ENCODE measurements around the gene SEPTIN12.

Gene SEPTIN12

DNA sequence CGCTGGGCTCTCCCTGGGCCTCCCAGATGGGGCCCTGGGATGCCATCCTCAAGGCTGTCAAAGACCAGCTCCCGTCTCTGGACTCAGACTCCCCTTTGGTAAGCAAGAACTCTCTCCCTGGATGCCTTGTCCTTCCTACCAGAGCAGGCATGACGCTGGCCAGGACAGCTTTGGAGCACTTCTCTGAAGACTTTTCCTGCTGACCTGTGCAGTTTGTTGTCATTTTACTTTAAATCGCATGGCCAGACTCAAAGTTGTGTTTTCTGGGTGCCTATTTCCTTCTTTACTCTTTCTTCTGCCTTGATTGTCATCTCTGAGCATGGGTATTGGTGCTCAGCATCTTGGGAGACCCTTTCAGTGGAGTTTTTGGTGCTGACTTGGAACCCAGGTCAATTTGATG is 51.6 kb downstream of the SEPTIN12 start:
- peaks cover 5% of the 10 kb centered on the region; the same call in 1 of the 2 replicates for H3K4me1 ChIP-seq (ENCODE audit: low read length)
- no peaks in the 10 kb centered on the region for H3K9me2 ChIP-seq (replicated peaks; ENCODE audit: insufficient read depth, low read length)
- H3K4me3 ChIP-seq (ENCODE audit: low read length): no peak overlapping the region
- peaks cover 4% of the 10 kb centered on the region for H3F3A ChIP-seq (ENCODE audit: insufficient read depth, low read length)
- H3K36me3 ChIP-seq (replicated peaks; ENCODE audit: insufficient read depth, low read length): no peaks in the 10 kb centered on the region
- no peaks in the 10 kb centered on the region for H4K20me1 ChIP-seq (ENCODE audit: insufficient read depth, low read length)
- no peak overlapping the region for H3K27ac ChIP-seq (ENCODE audit: low read length)
- H3K4me2 ChIP-seq (ENCODE audit: low read depth, low read length): no peak overlapping the region
- TF ChIP-seq, protein P1, sequence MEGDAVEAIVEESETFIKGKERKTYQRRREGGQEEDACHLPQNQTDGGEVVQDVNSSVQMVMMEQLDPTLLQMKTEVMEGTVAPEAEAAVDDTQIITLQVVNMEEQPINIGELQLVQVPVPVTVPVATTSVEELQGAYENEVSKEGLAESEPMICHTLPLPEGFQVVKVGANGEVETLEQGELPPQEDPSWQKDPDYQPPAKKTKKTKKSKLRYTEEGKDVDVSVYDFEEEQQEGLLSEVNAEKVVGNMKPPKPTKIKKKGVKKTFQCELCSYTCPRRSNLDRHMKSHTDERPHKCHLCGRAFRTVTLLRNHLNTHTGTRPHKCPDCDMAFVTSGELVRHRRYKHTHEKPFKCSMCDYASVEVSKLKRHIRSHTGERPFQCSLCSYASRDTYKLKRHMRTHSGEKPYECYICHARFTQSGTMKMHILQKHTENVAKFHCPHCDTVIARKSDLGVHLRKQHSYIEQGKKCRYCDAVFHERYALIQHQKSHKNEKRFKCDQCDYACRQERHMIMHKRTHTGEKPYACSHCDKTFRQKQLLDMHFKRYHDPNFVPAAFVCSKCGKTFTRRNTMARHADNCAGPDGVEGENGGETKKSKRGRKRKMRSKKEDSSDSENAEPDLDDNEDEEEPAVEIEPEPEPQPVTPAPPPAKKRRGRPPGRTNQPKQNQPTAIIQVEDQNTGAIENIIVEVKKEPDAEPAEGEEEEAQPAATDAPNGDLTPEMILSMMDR (IDR thresholded peaks at IDR 0.05; ENCODE audit: low read length): no peak
- TF ChIP-seq EZH2phosphoT487 (IDR thresholded peaks at IDR 0.05; ENCODE audit: low read length) (no peak), EZH2 (optimal IDR thresholded peaks at IDR 0.05; ENCODE audit: low read depth, low read length) (no peak)
- H3K9ac ChIP-seq (ENCODE audit: low read length): no peak overlapping the region
- DNase-seq: no peak
- no peak overlapping the region for H2AFZ ChIP-seq (ENCODE audit: low read length)
- no peaks in the 10 kb centered on the region for H3K27me3 ChIP-seq (replicated peaks; ENCODE audit: insufficient read depth, low read length)
- peaks cover 6% of the 10 kb centered on the region for H3K79me2 ChIP-seq (ENCODE audit: low read length)
- no peaks in the 10 kb centered on the region for H3K9me3 ChIP-seq (replicated peaks; ENCODE audit: insufficient read depth, low read length)

DNA sequence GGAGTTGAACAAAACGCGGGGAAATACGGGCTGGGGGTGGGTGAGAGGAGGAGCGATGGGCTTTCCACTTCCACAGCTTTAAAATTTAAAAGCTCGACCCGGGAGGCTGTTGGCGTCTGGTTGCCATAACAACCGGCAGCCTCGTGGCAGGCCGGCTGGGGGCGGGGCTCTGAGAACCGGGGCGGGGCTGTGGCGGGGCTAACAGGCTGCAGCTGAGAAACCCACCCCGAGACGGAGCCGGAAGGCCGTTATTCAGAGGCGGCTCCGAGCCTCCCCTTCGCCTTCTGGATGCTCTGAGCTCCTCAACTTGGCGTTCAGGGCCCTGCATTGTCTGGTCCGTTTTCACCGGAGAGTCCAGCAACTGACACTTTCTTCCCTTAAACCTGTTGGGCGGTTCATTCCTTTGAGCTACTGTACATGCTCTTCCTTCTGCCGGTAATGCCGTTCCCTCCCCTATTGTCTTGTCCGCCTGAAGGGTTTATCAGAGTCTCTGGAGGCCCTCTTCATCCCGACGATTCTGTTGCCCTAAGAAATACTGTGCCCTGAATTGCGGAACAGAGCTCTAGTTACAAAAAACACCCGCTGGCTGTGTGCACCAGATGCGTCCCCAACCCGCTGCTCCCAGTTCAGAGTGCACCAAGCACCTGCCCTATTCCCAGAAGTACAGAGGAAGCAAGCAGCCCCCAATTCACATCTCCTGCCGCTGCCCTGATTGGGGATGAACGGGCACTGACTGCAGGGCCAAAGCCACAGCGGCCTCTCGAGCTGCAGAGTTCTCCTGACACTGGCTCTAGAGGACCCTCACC is 53.2 kb downstream of the SEPTIN12 start:
- peak overlapping the region; percentile 63; the same call in 1 of the 2 replicates for H3K27ac ChIP-seq (ENCODE audit: low read length)
- peak; percentile 87 for DNase-seq

DNA sequence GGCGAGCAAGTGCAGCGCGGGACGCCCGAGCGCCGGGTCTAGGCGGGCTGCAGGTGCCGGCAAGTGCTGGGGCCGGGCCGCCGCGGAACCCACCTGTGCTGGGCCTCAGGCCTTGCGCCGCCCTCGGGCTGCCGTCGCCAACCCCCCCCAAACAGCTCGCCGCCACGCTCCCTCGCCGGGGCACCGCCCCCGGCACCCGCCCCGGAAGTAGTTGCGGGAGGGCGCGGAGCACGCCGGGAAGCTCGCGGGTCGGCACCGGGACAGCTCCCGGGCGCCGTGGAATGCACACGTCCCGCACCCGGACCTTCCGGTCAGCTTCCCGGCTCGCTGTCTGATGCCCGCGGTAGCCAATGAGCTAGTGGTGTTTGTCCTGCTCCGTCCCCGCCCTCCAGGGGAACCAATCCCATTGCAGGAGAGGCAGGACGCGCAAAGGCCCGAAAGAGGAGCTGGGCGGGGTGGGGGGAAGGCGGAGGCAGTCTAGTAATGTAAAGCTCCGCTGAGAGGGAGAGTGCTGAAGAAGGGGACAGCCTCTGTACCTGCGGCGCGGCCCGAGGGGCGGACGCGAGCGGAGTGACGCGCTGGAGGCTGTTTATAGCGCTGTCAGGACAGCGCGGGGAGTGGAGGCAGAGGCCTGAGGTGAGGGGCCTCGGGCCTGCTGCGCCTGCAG is 53.9 kb downstream of the SEPTIN12 start, which contains the start of the genes ANKS3 and DNAAF8:
ANKS3 (minus strand) TSS at position 209 of the 667 bp plus-strand sequence. CDS start 4,122 bp downstream, outside the sequence.
DNAAF8 (plus strand) TSS at position 475 of the 667 bp plus-strand sequence. CDS start 1,978 bp downstream, outside the sequence.
- TF ChIP-seq EZH2phosphoT487 (IDR thresholded peaks at IDR 0.05; ENCODE audit: low read length) (no peak), EZH2 (optimal IDR thresholded peaks at IDR 0.05; ENCODE audit: low read depth, low read length) (no peak)
- TF ChIP-seq, protein P1 (IDR thresholded peaks at IDR 0.05; ENCODE audit: low read length): no peak
- peak within 1 kb of the TSS; percentile 87 for H3K4me3 ChIP-seq (ENCODE audit: low read length)
- DNase-seq: peak; percentile 88
- H2AFZ ChIP-seq (ENCODE audit: low read length): peak within 1 kb of the TSS; percentile 97
- H3K9me3 ChIP-seq (replicated peaks; ENCODE audit: insufficient read depth, low read length): no peaks in the 10 kb centered on the region
- H3K36me3 ChIP-seq (replicated peaks; ENCODE audit: insufficient read depth, low read length): no peaks in the 10 kb centered on the region
- H3K9me2 ChIP-seq (replicated peaks; ENCODE audit: insufficient read depth, low read length): no peaks in the 10 kb centered on the region
- peaks cover 6% of the 10 kb centered on the region for H3K79me2 ChIP-seq (ENCODE audit: low read length)
- peaks cover 5% of the 10 kb centered on the region; the same call in 1 of the 2 replicates for H3K4me1 ChIP-seq (ENCODE audit: low read length)
- H3K9ac ChIP-seq (ENCODE audit: low read length): peak within 1 kb of the TSS; percentile 81
- H3K27me3 ChIP-seq (replicated peaks; ENCODE audit: insufficient read depth, low read length): no peaks in the 10 kb centered on the region
- peaks cover 4% of the 10 kb centered on the region for H3F3A ChIP-seq (ENCODE audit: insufficient read depth, low read length)
- peak within 1 kb of the TSS; percentile 86 for H3K4me2 ChIP-seq (ENCODE audit: low read depth, low read length)
- H4K20me1 ChIP-seq (ENCODE audit: insufficient read depth, low read length): no peaks in the 10 kb centered on the region
- peak within 1 kb of the TSS; percentile 63; the same call in 1 of the 2 replicates for H3K27ac ChIP-seq (ENCODE audit: low read length)

More for the DNA sequence above, 53.2 kb downstream of the SEPTIN12 start:
- Histone ChIP-seq H3F3A (ENCODE audit: insufficient read depth, low read length) (peaks cover 4% of the 10 kb centered on the region), H3K79me2 (ENCODE audit: low read length) (peaks cover 6% of the 10 kb centered on the region), H3K9ac (ENCODE audit: low read length) (peak overlapping the region; percentile 81), H3K4me3 (ENCODE audit: low read length) (peak overlapping the region; percentile 87), H3K9me3 (replicated peaks; ENCODE audit: insufficient read depth, low read length) (no peaks in the 10 kb centered on the region), H3K4me1 (ENCODE audit: low read length) (peaks cover 5% of the 10 kb centered on the region; the same call in 1 of the 2 replicates), H3K9me2 (replicated peaks; ENCODE audit: insufficient read depth, low read length) (no peaks in the 10 kb centered on the region), H4K20me1 (ENCODE audit: insufficient read depth, low read length) (no peaks in the 10 kb centered on the region), H3K36me3 (replicated peaks; ENCODE audit: insufficient read depth, low read length) (no peaks in the 10 kb centered on the region), H3K4me2 (ENCODE audit: low read depth, low read length) (peak overlapping the region; percentile 86), H2AFZ (ENCODE audit: low read length) (peak overlapping the region; percentile 97), H3K27me3 (replicated peaks; ENCODE audit: insufficient read depth, low read length) (no peaks in the 10 kb centered on the region)
- TF ChIP-seq EZH2phosphoT487 (IDR thresholded peaks at IDR 0.05; ENCODE audit: low read length) (no peak), EZH2 (optimal IDR thresholded peaks at IDR 0.05; ENCODE audit: low read depth, low read length) (no peak)
- TF ChIP-seq, protein P1 (IDR thresholded peaks at IDR 0.05; ENCODE audit: low read length): no peak

Data from MM.1S (cell line).